HS-27A (cell line): ENCODE data around the gene CMC2.

Experiments
- DNase-seq: peaks from one replicate; pipeline ENCODE4 v3.0.0-alpha.2; 2012; ENCODE audit warnings: low read depth, missing footprints

CMC2 gene

GRCh38 chr16:80973991-80974390 is 32.7 kb downstream of the CMC2 start:
- DNase-seq: no peak

GRCh38 chr16:80972611-80973010 is 34.1 kb downstream of the CMC2 start:
- no peak for DNase-seq

GRCh38 chr16:80971819-80972218 is 34.9 kb downstream of the CMC2 start:
- no peak for DNase-seq

GRCh38 chr16:80969114-80969484 is 37.6 kb downstream of the CMC2 start:
- no peak for DNase-seq

- no peak for DNase-seq
These were observed 38.1 kb downstream of the CMC2 start for GRCh38 chr16:80968386-80969113.

- no peak for DNase-seq
These were observed 40.1 kb downstream of the CMC2 start for GRCh38 chr16:80966617-80967016.

- DNase-seq: no peak
These were observed 42.3 kb downstream of the CMC2 start for GRCh38 chr16:80964351-80964750.

GRCh38 chr16:80962879-80963278 is 43.8 kb downstream of the CMC2 start:
- DNase-seq: no peak

GRCh38 chr16:80958284-80958683 is 48.4 kb downstream of the CMC2 start:
- no peak for DNase-seq

- DNase-seq: no peak
These were observed 51.7 kb downstream of the CMC2 start for GRCh38 chr16:80954985-80955384.

- peak; percentile 36 for DNase-seq
These were observed 57.7 kb downstream of the CMC2 start for GRCh38 chr16:80948886-80949493.

- no peak for DNase-seq
These were observed 58.7 kb downstream of the CMC2 start for GRCh38 chr16:80947708-80948625.

- no peak for DNase-seq
These were observed 59.4 kb downstream of the CMC2 start for GRCh38 chr16:80947239-80947638.

- no peak for DNase-seq
These were observed 60.2 kb downstream of the CMC2 start for GRCh38 chr16:80946481-80946880.

GRCh38 chr16:80940069-80940856 is 66.4 kb downstream of the CMC2 start:
- no peak for DNase-seq

- no peak for DNase-seq
These were observed 67.8 kb downstream of the CMC2 start for GRCh38 chr16:80938879-80939260.

GRCh38 chr16:80938004-80938878 is 68.4 kb downstream of the CMC2 start:
- DNase-seq: peak; percentile 29

- no peak for DNase-seq
These were observed 70.3 kb downstream of the CMC2 start for GRCh38 chr16:80936410-80936809.

- DNase-seq: no peak
These were observed 71.0 kb downstream of the CMC2 start for GRCh38 chr16:80935691-80936090.

GRCh38 chr16:80932708-80933095 is 74.0 kb downstream of the CMC2 start:
- DNase-seq: peak; percentile 96
